IgD-negative memory B cell (primary cell): ENCODE data around the gene EIF3A. TPM values are rescaled to one million over a fixed set of nuclear protein-coding genes. Genes with fewer than 3 reads are reported as not detected.
A peak's percentile ranks its signal among the peaks of the same experiment; 100 is the strongest.

Source experiments
- H3K27ac Mint-ChIP-seq, 3 donors: one replicate each; pipeline ENCODE4 v1.8.0; 2020 to 2022; ENCODE audit warnings: mild to moderate bottlenecking in 3 of 3, mixed read lengths in 3 of 3, moderate library complexity in 1 of 3
- H3K27me3 Mint-ChIP-seq: one replicate; pipeline ENCODE4 v1.8.0; 2021; ENCODE audit warnings: mixed read lengths
- H3K36me3 Mint-ChIP-seq: one replicate; pipeline ENCODE4 v1.8.0; 2020; ENCODE audit warnings: mild to moderate bottlenecking, mixed read lengths
- H3K4me1 Mint-ChIP-seq, 3 donors: one replicate each; pipeline ENCODE4 v1.8.0; 2020 to 2022; ENCODE audit warnings: mixed read lengths in 3 of 3, mild to moderate bottlenecking in 1 of 3
- H3K4me3 Mint-ChIP-seq, 4 donors: one replicate each; pipeline ENCODE4 v1.8.0; 2020 to 2022; ENCODE audit warnings: mild to moderate bottlenecking in 4 of 4, mixed read lengths in 4 of 4, moderate library complexity in 3 of 4
- H3K9me3 Mint-ChIP-seq, 3 donors: one replicate each; pipeline ENCODE4 v1.8.0; 2020 to 2021; ENCODE audit warnings: mixed read lengths in 3 of 3, mild to moderate bottlenecking in 1 of 3
- polyA plus RNA-seq: library from polyadenylated mRNA; unstranded; fragments of 300-500 nt; fragmentation: Illumina TruSeq; gene quantifications from one replicate; pipeline ENCODE4 v1.2.3, GENCODE V29; 2021

Gene EIF3A
- polyA plus RNA-seq, 1 donor from 2014 or later: 60.9 TPM

GRCh38 chr10:119079599-119080520 is 757 bp downstream of the EIF3A start:
- Mint-ChIP-seq H3K36me3 (peaks cover 2% of the 10 kb centered on the region), H3K27me3 (no peaks in the 10 kb centered on the region), H3K4me3 (peak overlapping the region; percentile 93 to 95 (median 93)), H3K27ac (peak overlapping the region; percentile 93 to 100 (median 98)), H3K4me1 (peaks cover 32 to 42% (median 41%) of the 10 kb centered on the region in 3 donors), H3K9me3 (no peaks in the 10 kb centered on the region)

DNA sequence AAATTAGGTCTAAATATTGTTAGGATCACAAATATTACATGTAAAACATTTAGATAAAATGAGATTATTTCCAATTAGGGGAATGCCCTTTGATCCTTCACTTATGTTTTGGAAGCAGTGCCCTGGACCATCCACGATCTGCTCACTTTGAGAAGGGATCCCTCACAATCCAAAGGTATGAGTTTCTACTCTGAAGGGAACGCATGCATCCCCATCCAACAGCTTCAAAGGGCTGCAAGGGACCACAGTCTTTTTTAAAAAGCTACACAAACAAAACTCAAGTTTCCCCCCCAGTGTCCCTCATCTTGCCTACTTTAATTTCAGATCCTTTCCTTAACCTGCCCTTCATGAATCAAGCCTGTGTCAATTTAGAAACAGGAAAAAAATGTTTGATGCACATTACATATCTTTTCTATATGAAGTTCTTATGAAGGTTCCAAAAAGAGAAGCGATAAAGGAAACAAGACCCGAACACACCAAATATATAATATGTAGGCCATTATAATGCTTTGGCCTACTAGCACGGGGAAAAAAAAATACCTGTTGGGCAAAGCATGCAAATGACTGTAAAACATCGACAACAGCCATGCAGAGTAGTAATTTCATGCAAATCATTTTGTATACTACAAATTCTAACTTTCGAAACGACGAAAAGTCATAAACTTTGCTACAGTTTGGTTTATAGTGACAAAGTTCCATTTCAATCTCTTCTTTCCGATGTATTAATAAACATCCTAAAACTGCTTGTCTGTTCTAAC is 2.0 kb downstream of the EIF3A start:
- H3K27ac Mint-ChIP-seq: peak overlapping the region in 2 of 3 donors; percentile 93 to 100
- peak overlapping the region; percentile 93 to 95 (median 93) for H3K4me3 Mint-ChIP-seq
- no peaks in the 10 kb centered on the region for H3K27me3 Mint-ChIP-seq
- H3K36me3 Mint-ChIP-seq: peaks cover 2% of the 10 kb centered on the region
- no peaks in the 10 kb centered on the region for H3K9me3 Mint-ChIP-seq
- peaks cover 26 to 40% (median 34%) of the 10 kb centered on the region in 3 donors for H3K4me1 Mint-ChIP-seq

DNA sequence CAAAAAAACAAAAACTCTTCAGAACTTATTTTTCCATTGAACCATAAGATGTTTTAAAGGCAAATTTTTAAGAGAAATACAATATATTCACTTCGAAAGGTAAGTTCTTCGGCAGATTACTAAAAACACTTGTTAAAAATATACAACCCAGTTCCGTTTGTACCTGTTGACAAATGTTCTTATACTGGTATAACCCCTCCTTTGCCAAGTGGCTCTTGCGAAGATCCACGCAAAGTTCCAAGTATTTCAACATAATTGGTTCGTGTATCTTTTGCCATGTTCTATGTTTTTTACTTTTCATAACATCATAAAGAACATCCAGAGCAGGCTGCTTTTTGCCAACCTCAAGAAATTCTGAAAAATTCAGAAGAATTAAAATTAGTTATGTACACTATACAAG is 7.0 kb downstream of the EIF3A start:
- peaks cover 2% of the 10 kb centered on the region for H3K36me3 Mint-ChIP-seq
- H3K27me3 Mint-ChIP-seq: no peaks in the 10 kb centered on the region
- peak overlapping the region in 1 of 4 donors; percentile 25 for H3K4me3 Mint-ChIP-seq
- H3K4me1 Mint-ChIP-seq: peaks cover 18 to 28% (median 22%) of the 10 kb centered on the region in 3 donors
- H3K27ac Mint-ChIP-seq: no peak overlapping the region
- H3K9me3 Mint-ChIP-seq: no peaks in the 10 kb centered on the region

GRCh38 chr10:119070395-119071165 is 10.0 kb downstream of the EIF3A start:
- no peaks in the 10 kb centered on the region for H3K9me3 Mint-ChIP-seq
- H3K27ac Mint-ChIP-seq: peak overlapping the region in 1 of 3 donors; percentile 53
- H3K27me3 Mint-ChIP-seq: no peaks in the 10 kb centered on the region
- H3K4me1 Mint-ChIP-seq: peaks cover 6 to 19% (median 9%) of the 10 kb centered on the region in 3 donors
- H3K4me3 Mint-ChIP-seq: no peak overlapping the region
- H3K36me3 Mint-ChIP-seq: peaks cover 5% of the 10 kb centered on the region

- no peaks in the 10 kb centered on the region for H3K27me3 Mint-ChIP-seq
- peaks cover 8 to 27% (median 12%) of the 10 kb centered on the region in 3 donors for H3K4me1 Mint-ChIP-seq
- H3K4me3 Mint-ChIP-seq: no peak overlapping the region
- no peaks in the 10 kb centered on the region for H3K9me3 Mint-ChIP-seq
- H3K27ac Mint-ChIP-seq: no peak overlapping the region
- peaks cover 7% of the 10 kb centered on the region for H3K36me3 Mint-ChIP-seq
These were observed 18.7 kb downstream of the EIF3A start for GRCh38 chr10:119061926-119062325.

DNA sequence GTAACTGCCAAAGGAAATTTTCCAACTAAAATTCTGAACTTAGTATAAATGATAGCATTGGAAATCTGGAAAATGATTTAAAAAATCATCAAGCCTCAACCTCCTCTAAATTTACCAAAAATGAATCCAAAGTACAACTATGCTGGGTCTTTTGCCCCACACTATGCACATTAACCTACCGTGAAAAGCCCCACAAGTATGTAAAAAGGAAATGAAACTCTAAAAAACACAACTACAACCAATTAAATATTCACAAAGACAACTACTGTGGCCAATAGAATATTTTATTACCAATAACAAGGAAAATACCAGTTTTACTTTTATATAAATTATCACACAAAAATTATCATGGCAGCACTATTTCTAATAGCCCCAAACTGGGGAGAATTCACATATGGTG is 19.3 kb downstream of the EIF3A start:
- H3K4me1 Mint-ChIP-seq: peaks cover 8 to 27% (median 12%) of the 10 kb centered on the region in 3 donors
- peaks cover 5% of the 10 kb centered on the region for H3K36me3 Mint-ChIP-seq
- H3K4me3 Mint-ChIP-seq: no peak overlapping the region
- peak overlapping the region in 1 of 3 donors; percentile 59 for H3K27ac Mint-ChIP-seq
- H3K27me3 Mint-ChIP-seq: no peaks in the 10 kb centered on the region
- no peaks in the 10 kb centered on the region for H3K9me3 Mint-ChIP-seq

GRCh38 chr10:119060107-119060506 is 20.5 kb downstream of the EIF3A start:
- Mint-ChIP-seq H3K36me3 (peaks cover 4% of the 10 kb centered on the region), H3K27ac (no peak overlapping the region), H3K4me1 (peaks cover 8 to 21% (median 12%) of the 10 kb centered on the region in 3 donors), H3K4me3 (no peak overlapping the region), H3K9me3 (no peaks in the 10 kb centered on the region), H3K27me3 (no peaks in the 10 kb centered on the region)

- Mint-ChIP-seq H3K4me3 (no peak overlapping the region), H3K4me1 (peaks cover 8 to 19% (median 12%) of the 10 kb centered on the region in 3 donors), H3K36me3 (peaks cover 4% of the 10 kb centered on the region), H3K27me3 (no peaks in the 10 kb centered on the region), H3K27ac (peak overlapping the region in 1 of 3 donors; percentile 29), H3K9me3 (no peaks in the 10 kb centered on the region)
These were observed 21.1 kb downstream of the EIF3A start for GRCh38 chr10:119059557-119059956.

DNA sequence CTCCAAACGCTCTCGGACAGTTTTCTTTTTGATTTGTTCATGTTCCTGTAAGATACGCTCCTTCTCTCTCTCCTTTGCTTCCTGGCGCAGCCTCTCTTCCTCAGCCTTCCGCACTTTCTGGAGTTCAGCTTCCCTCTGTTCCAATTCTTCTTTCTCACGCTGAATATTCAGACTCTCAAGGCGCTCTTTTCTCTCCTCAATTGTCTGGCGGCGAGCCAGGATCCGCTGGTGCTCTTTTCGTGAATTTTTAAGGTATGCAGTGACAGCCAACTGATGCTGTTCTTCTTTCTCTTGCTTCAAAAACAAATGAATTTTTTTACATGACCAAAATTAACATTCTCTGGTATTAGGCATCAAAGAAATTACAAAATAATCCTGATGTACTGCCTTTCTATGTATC is 22.6 kb downstream of the EIF3A start:
- H3K9me3 Mint-ChIP-seq: no peaks in the 10 kb centered on the region
- H3K4me1 Mint-ChIP-seq: peaks cover 8 to 19% (median 12%) of the 10 kb centered on the region in 3 donors
- no peaks in the 10 kb centered on the region for H3K27me3 Mint-ChIP-seq
- peak overlapping the region in 1 of 3 donors; percentile 57 for H3K27ac Mint-ChIP-seq
- H3K36me3 Mint-ChIP-seq: peaks cover 4% of the 10 kb centered on the region
- H3K4me3 Mint-ChIP-seq: no peak overlapping the region

GRCh38 chr10:119055472-119055871 is 25.1 kb downstream of the EIF3A start:
- Mint-ChIP-seq H3K36me3 (peaks cover 8% of the 10 kb centered on the region), H3K4me3 (no peak overlapping the region), H3K27ac (no peak overlapping the region), H3K4me1 (peaks cover 3 to 5% (median 4%) of the 10 kb centered on the region in 3 donors), H3K9me3 (no peaks in the 10 kb centered on the region), H3K27me3 (no peaks in the 10 kb centered on the region)

- peaks cover 18% of the 10 kb centered on the region for H3K36me3 Mint-ChIP-seq
- peaks cover 0 to 2% (median 1%) of the 10 kb centered on the region in 3 donors for H3K9me3 Mint-ChIP-seq
- H3K4me1 Mint-ChIP-seq: peaks cover 13 to 17% (median 15%) of the 10 kb centered on the region in 3 donors
- no peak overlapping the region for H3K27ac Mint-ChIP-seq
- H3K27me3 Mint-ChIP-seq: no peaks in the 10 kb centered on the region
- no peak overlapping the region for H3K4me3 Mint-ChIP-seq
These were observed 28.8 kb downstream of the EIF3A start for GRCh38 chr10:119051775-119052174.

DNA sequence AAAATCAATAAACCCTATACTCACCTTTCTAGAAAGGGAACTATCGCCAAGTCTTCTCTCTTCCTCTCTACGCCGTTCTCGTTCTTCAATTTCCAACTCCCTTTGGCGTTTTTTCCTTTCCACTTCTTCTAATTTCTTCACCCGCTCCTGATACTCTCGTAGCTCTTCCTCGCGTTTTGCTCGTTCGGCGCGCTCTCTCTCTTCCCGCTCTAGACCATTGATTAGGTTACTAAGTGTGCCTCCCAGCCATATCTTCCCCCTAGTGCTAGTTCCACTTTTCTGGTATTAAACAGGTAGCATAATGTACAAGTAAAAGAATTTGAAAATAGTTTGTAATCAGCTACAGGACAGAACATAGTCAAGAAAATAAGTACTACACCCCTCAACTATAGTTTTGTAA is 30.8 kb downstream of the EIF3A start:
- Mint-ChIP-seq H3K27me3 (no peaks in the 10 kb centered on the region), H3K27ac (peak overlapping the region in 2 of 3 donors; percentile 14 to 80), H3K9me3 (peaks cover 0 to 2% (median 1%) of the 10 kb centered on the region in 3 donors), H3K4me1 (peaks cover 13 to 17% (median 15%) of the 10 kb centered on the region in 3 donors), H3K36me3 (peaks cover 21% of the 10 kb centered on the region), H3K4me3 (peak overlapping the region in 2 of 4 donors; percentile 18 to 32)

- Mint-ChIP-seq H3K4me1 (peaks cover 13 to 17% (median 15%) of the 10 kb centered on the region in 3 donors), H3K4me3 (peak overlapping the region in 2 of 4 donors; percentile 32 to 54), H3K27me3 (no peaks in the 10 kb centered on the region), H3K27ac (peak overlapping the region; percentile 14 to 80 (median 73)), H3K36me3 (peaks cover 21% of the 10 kb centered on the region), H3K9me3 (peaks cover 0 to 2% (median 1%) of the 10 kb centered on the region in 3 donors)
These were observed 31.3 kb downstream of the EIF3A start for GRCh38 chr10:119049361-119049760.

GRCh38 chr10:119045561-119045960 is 35.1 kb downstream of the EIF3A start:
- H3K9me3 Mint-ChIP-seq: peaks cover 0 to 2% (median 1%) of the 10 kb centered on the region in 3 donors
- peaks cover 21% of the 10 kb centered on the region for H3K36me3 Mint-ChIP-seq
- peaks cover 13 to 19% (median 17%) of the 10 kb centered on the region in 3 donors for H3K4me1 Mint-ChIP-seq
- H3K4me3 Mint-ChIP-seq: peak overlapping the region in 2 of 4 donors; percentile 39 to 63
- peak overlapping the region in 2 of 3 donors; percentile 53 to 81 for H3K27ac Mint-ChIP-seq
- no peaks in the 10 kb centered on the region for H3K27me3 Mint-ChIP-seq
